GM19452 (cell line): ENCODE results near the gene GGT1.
A peak's percentile ranks its signal among the peaks of the same experiment; 100 is the strongest.
"Not testable (repeated sequence)": the region's sequence is repeated elsewhere in the genome, so short reads cannot be mapped to it uniquely, and the experiment has no call there.

Experiments
- ATAC-seq: cut with Tn5 transposase; IDR thresholded peaks from one replicate; pipeline ENCODE4 v1.9.1; 2021; ENCODE audit not compliant: unreplicated experiment

Gene GGT1

DNA sequence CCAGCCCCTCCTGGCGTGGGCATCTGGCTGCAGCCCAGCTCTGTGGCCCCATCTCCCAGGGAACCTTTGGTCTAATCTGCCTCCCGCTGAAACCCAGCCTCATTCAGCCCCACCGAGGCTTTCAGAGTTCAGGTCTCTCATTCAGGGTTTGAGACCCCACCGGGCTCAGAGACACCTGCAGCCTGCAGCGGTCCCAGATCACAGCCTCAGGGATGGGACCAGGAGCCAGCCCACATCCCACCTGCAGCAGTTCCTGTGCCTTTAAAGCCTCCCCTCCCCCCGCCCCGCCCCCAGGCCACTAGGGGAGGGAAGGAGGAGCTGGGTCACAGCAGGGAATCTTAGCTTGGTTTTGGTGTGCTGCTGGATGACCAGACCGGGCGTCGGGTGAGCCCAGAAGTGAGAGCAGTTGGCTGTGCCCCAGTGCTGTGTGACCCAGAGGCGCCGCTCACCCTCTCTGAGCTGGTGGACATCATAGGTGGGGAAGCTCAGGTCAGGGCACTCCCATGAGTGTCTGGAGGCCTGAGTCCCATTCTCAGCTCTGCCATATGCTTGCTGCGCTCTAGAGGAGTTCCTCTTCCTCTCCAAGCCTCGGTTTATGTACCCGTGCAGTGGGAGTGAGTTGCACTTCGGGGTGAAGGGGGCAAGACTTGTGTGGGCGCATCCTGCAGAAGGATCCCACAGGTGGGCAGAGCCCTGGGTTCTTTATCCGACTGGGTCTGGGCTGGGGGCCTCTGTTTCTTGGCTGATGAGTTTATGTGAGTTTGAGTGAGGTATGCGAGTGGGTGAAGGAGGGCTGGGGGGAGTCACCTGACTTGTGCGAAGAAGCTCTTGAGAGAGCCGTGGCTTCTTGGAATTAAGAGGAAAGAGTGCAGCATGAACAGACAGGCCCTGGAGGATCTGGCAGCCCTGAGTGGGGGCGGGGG lies at the start of gene GGT1:
Gene GGT1 (plus strand): TSS at position 347 of the 923 bp plus-strand sequence. CDS start 7,889 bp downstream, outside the sequence.
- ATAC-seq = not testable (repeated sequence)

DNA sequence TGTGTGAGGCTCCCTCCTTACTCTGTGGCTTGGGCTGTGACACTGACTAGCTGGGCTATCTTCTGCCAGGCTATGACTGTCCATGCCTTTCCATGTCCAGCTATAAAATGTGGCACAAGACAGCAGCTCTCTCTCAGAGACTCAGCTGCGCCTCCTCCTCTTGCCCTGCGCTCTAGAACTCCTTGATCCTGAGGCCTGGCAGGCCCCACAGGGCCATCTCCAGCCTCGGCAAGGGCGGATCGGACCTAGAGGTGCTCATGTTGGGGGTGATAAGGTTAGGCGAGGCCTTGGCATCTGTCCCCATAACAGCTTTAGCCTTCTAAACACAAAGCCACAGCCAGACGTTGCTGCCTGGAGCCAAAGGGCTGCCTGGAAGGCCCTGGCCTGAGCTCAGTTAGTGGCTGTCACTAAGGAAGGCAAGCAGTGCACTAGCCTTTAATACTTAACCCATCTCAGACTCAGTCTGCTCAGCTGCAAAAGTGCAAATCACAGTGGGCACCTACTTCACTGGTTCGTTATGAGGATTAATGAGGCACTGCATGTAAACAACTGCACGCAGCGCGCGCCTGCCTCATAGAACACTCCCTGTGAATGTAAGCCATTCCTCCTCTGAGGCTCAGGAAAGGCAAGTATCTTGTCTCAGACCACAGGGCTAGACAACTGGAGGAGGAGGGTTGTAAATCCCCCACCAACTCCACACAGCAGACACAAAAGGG lies 49.2 kb upstream of the GGT1 start:
- no peak for ATAC-seq

DNA sequence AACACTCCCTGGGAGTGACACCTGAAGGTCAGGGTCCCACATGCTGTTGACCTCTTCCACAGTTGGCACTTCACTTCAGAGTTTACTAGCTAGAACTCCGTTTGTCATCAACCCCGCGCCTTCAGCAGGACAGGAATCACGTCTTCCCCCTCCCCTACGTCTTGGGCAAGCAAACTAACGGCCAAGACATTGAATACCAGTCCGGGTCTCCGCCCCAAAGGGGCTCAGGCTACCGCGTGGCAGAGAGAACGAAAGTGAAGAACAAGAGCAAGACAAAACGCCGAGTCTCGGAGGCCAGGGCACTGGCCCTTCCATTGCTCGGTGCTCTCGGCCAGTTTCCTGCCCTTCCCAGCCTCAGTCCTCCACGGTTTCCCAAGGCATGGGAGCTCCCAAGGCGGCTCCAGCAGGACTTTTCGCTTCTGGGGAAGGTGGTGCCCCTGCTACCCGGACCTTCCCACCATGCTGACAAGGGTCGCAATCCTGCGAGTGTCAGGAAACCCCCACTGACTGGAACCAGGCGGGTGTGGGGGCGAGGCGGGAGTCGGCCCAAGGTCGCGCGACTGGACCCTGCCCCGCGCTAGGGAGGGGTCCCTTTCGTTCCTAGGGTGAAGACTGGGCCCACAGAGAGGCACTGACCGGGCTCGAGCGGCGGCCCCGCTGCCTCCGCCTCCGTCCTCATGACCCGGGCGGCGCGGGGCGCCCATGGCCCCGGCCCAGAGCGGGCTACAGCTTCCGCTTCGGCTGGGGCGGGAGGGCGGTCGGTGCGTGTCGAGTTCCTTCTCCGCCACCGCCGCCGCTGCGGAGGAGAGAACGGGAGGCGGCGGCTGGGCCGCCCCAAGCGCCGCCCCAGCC lies 48.5 kb upstream of the GGT1 start, which contains the start of gene GUCD1:
Gene GUCD1 (minus strand): TSS at position 826 of the 852 bp plus-strand sequence. CDS start 147 bp downstream, at position 679.
- peak; percentile 6 for ATAC-seq

DNA sequence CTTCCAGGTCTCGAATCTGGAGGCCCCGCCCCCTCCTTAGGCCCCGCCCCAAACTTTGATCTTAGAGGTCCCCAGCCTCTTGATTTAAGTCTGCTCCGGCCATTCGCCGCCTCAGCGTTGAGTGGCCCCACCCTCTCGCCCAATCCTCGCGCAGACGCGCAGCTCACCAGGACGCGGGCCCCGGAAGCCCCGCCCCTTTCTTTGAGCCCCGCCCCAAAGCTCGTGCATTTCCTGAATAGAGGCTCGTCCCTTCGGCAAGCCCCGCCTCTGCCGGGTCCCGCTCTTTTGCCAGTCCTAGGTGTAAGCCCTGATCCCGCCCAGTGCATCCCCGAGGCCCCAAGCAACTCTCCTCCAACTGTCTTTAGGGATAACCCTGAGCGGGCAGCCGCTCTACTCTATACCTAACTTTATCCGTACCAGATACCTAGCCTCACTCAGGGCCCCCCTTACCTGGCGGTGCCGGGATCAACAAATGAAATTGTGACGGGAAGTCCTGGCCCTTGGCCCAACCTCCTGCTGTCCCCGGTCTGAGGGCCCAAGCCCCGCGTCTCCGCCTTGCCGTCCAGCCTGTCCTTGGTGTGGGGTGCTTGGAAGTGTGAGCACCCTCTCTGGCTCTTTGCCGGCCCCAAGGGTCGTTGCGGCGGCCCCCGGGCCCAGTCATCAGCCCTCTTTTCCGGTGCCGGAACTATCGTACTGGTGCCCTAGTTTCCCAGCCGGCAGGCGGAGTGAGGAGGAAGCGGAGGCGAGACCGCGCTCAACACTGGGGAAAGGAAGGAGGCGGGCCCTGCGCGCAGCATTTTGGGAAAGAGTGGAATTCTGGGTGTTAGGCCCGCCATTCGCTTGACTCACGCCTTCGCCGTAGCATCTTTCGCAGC lies 47.6 kb upstream of the GGT1 start, which contains the start of gene SNRPD3:
Gene SNRPD3 (plus strand): TSS at position 835 of the 875 bp plus-strand sequence. CDS start 1,676 bp downstream, outside the sequence.
- ATAC-seq = peak; percentile 64

- no peak for ATAC-seq
These were observed 43.5 kb upstream of the GGT1 start for GRCh38 chr22:24559471-24559870.

GRCh38 chr22:24563246-24563645 lies 39.7 kb upstream of the GGT1 start:
- no peak for ATAC-seq

DNA sequence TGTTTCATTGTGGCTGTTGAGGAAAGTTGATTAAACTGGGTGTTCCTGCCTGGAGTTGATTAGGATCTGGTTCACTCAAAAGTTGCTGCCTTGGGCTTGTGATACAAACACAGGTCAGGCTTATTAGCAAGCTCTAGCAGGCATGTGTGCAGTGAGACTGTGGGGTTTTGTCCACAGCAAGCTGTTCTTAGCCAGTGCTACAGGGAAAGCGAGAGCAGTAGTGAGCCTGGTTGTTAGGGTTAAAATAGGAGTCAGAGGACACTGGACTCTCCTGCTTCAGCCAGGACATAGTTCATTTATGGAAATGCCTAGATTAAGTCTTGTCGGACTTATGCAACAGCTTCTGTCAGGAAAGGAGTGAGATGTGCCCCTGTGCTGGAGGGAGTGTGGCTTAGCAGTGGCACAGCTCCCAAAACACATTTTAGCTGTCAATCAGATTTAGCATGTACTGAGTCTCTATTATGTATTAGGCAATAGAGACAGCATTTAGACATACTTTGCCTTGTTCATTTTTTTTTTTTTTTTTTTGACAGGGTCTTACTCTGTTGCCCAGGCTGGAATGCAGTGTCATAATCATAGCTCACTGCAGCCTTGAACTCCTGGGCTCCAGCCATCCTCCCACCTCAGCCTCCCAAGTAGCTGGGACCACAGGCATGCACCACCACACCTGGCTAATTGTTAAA lies 38.5 kb upstream of the GGT1 start:
- ATAC-seq = no peak

GRCh38 chr22:24565077-24565476 lies 37.9 kb upstream of the GGT1 start:
- no peak for ATAC-seq

- no peak for ATAC-seq
These were observed 36.0 kb upstream of the GGT1 start for GRCh38 chr22:24566899-24567511.

- ATAC-seq = no peak
These were observed 35.3 kb upstream of the GGT1 start for GRCh38 chr22:24567668-24568067.

GRCh38 chr22:24571266-24571665 lies 31.7 kb upstream of the GGT1 start:
- ATAC-seq = no peak

- ATAC-seq = no peak
These were observed 26.2 kb upstream of the GGT1 start for GRCh38 chr22:24576778-24577177.

- ATAC-seq = no peak
These were observed 24.4 kb upstream of the GGT1 start for GRCh38 chr22:24578355-24579257.

- no peak for ATAC-seq
These were observed 23.8 kb upstream of the GGT1 start for GRCh38 chr22:24579258-24579601.

DNA sequence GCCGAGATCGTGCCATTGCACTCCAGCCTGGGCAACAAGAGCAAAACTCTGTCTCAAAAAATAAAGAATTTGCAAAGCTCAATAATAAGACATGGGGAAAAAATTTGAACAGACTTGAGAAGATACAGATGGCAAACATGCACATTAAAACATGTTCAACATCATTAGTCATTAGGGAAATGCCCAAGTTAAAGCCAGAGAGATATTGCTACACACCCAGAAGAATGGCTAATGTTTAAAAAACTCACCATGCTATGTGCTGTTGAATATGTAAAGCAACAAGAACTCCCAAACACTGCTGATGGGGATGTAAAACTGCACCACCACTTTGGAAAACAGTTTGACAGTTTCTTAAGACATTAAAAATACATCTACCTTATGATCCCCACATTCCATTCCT lies 22.7 kb upstream of the GGT1 start:
- no peak for ATAC-seq

GRCh38 chr22:24582056-24582814 lies 20.8 kb upstream of the GGT1 start:
- ATAC-seq = no peak
